Type B pancreatic cell (in vitro differentiated cells): ENCODE results near the gene RIC1. TPM values are rescaled to one million over a fixed set of nuclear protein-coding genes. Genes with fewer than 3 reads are reported as not detected.

Experiments
- DNase-seq: peaks from one replicate; pipeline ENCODE4 v3.0.0; 2021; ENCODE audit warnings: mixed read lengths; ENCODE audit not compliant: unreplicated experiment; ENCODE audit errors: extremely low spot score
- H3K27ac Mint-ChIP-seq: 2 replicates; pipeline ENCODE4 v1.8.0; 2021; ENCODE audit warnings: mild to moderate bottlenecking, mixed read lengths
- H3K27me3 Mint-ChIP-seq: 2 replicates; pipeline ENCODE4 v1.8.0; 2021; ENCODE audit warnings: mixed read lengths
- H3K36me3 Mint-ChIP-seq: 2 replicates; pipeline ENCODE4 v1.8.0; 2021; ENCODE audit warnings: mixed read lengths
- H3K4me1 Mint-ChIP-seq: one replicate; pipeline ENCODE4 v1.8.0; 2021; ENCODE audit warnings: mixed read lengths; ENCODE audit not compliant: unreplicated experiment
- H3K4me3 Mint-ChIP-seq: 2 replicates; pipeline ENCODE4 v1.8.0; 2021; ENCODE audit warnings: mild to moderate bottlenecking, mixed read lengths
- H3K9me3 Mint-ChIP-seq: 2 replicates; pipeline ENCODE4 v1.8.0; 2021; ENCODE audit warnings: mixed read lengths
- total RNA-seq: library from RNA; stranded (reverse); gene quantifications from 2 replicates; pipeline ENCODE4 v1.2.1, GENCODE V29; 2021; ENCODE audit warnings: low replicate concordance
- TF ChIP-seq, protein P1 (sequence below): fragments of 200-600 bp; sonication (generic); conservative IDR thresholded peaks from 2 replicates; pipeline ENCODE4 v1.5.0; 2021; ENCODE audit warnings: antibody characterized with exemption, mild to moderate bottlenecking

Gene RIC1
- total RNA-seq, 1 donor from 2014 or later: 26.6 TPM

DNA sequence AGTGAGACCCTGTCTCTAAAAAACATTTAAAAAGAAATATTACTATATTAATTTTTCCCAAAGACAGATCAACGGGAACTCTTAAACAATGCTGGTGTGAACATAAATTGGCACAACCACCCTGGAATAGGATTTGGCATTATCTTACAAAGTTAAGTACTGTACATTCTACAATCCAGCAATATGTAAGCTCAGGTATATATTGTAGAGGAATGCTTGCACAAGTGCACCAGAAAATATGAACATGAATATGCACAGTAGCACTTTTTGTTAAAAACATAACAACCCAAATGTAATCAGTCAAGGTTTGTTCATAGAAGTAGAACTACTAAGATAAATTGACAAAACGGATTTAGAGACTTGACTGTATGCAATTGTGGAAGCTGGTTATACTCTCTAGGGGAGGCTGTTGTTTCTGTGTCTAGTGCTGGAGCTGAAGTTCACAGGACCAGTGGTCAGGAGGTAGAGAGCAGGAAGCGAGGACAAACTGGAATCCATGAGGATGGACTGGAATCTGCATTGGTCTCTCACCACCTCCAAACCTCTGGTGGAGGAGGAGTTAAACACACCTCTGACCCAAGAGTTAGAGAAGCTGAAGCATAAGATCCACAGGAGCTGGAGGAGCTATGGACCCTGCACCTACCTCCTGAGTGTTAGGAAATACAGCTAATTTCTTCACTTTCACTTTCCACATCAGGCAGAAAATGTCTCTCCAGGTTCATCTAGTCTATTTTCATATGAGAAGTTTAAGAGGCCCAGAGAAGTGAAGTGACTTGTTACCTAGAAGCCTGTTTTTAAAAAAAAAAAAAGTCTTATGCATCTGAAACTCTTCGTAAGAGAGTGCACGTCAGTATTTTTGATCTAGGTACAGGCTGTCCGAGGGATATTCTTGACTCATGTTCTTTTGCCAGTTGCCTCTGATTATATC is 20.3 kb upstream of the RIC1 start:
- TF ChIP-seq, protein P1, sequence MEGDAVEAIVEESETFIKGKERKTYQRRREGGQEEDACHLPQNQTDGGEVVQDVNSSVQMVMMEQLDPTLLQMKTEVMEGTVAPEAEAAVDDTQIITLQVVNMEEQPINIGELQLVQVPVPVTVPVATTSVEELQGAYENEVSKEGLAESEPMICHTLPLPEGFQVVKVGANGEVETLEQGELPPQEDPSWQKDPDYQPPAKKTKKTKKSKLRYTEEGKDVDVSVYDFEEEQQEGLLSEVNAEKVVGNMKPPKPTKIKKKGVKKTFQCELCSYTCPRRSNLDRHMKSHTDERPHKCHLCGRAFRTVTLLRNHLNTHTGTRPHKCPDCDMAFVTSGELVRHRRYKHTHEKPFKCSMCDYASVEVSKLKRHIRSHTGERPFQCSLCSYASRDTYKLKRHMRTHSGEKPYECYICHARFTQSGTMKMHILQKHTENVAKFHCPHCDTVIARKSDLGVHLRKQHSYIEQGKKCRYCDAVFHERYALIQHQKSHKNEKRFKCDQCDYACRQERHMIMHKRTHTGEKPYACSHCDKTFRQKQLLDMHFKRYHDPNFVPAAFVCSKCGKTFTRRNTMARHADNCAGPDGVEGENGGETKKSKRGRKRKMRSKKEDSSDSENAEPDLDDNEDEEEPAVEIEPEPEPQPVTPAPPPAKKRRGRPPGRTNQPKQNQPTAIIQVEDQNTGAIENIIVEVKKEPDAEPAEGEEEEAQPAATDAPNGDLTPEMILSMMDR: no peak
- Mint-ChIP-seq H3K36me3 (no peaks in the 10 kb centered on the region), H3K4me1 (no peaks in the 10 kb centered on the region), H3K27ac (no peak overlapping the region), H3K4me3 (no peak overlapping the region), H3K27me3 (no peaks in the 10 kb centered on the region), H3K9me3 (no peaks in the 10 kb centered on the region)
- DNase-seq: no peak

DNA sequence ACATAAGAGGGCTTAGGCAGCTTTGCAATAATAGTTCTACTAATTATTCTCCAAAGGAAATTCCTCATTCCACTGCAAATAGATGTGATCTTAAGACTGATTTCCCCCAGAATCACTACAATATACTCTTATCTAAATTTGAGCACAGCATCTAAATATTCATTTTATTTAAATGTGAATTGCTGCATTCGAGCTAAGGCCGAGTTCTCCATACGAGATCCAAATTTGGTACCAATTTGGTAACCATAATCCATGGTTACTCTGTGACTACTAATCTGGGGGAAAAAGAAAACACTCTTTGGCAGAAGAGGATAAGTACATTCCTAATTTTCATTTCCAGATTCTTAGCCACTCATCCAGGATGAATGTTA is 19.7 kb upstream of the RIC1 start:
- no peaks in the 10 kb centered on the region for H3K27me3 Mint-ChIP-seq
- no peak overlapping the region for H3K4me3 Mint-ChIP-seq
- no peak overlapping the region for H3K27ac Mint-ChIP-seq
- no peaks in the 10 kb centered on the region for H3K9me3 Mint-ChIP-seq
- H3K4me1 Mint-ChIP-seq: no peaks in the 10 kb centered on the region
- TF ChIP-seq, protein P1: no peak
- no peaks in the 10 kb centered on the region for H3K36me3 Mint-ChIP-seq
- DNase-seq: no peak

DNA sequence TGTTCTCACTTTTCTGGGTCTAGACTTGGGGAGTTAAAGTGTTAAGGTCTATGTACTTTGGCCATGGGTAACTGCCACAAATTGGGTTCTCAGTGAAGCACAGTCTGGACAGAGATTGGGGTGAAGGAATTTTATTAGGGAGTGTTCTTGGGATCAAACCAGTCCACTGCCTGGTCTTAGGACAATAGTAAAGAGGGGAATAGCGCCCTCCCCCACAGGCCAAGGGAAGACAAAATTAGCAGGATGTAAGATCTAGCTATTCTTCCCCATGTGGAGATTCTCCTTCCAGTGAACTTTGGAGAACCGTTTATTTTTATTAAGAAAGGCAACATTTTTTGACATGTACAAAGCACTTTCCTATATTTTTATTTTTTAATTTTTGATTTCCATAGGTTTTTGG is 18.4 kb upstream of the RIC1 start:
- H3K9me3 Mint-ChIP-seq: no peaks in the 10 kb centered on the region
- H3K4me1 Mint-ChIP-seq: no peaks in the 10 kb centered on the region
- no peaks in the 10 kb centered on the region for H3K36me3 Mint-ChIP-seq
- no peak overlapping the region for H3K4me3 Mint-ChIP-seq
- DNase-seq: no peak
- no peak overlapping the region for H3K27ac Mint-ChIP-seq
- no peaks in the 10 kb centered on the region for H3K27me3 Mint-ChIP-seq
- TF ChIP-seq, protein P1: no peak

DNA sequence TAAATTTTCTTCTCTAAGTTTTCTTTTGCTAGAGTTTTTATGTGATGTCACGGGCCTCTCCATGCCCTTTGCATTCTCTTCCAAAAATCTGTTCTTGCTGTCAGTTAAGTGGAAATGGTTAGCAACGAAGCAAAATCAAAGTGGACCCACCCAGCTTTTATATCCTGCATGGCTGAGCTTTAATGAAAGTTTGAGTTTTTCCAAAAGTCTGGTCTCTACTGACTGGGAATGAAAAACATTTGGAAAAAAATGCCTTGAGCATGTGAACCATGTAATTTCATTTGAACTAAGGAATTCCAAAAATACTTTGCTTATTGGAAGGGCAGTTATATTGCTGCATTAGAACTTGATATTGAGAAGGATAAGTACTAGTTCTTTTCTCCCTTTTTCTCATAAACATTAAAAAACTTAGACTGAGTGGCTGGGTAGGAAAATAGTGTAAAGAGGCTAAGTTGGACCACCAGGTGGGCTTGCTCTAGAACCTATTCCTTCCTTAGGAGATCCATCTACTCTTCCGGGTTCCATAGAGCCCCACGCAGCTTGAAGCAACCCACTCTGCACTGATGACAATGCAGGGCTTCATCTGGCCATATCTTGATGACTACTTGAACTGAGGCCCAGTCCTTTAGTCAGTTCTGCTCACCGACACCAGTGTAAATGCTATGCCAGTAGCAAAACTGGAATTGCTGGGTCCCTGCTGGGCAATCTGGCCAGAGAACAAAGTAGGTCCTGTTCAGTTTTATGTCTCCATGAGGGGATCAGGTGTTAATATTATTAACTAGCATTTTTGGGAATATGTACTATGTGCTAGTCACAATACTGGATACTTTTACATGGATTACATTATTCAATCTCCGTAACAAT is 17.4 kb upstream of the RIC1 start:
- H3K36me3 Mint-ChIP-seq: no peaks in the 10 kb centered on the region
- no peak for DNase-seq
- no peaks in the 10 kb centered on the region for H3K4me1 Mint-ChIP-seq
- TF ChIP-seq, protein P1: no peak
- H3K27ac Mint-ChIP-seq: no peak overlapping the region
- no peak overlapping the region for H3K4me3 Mint-ChIP-seq
- H3K9me3 Mint-ChIP-seq: no peaks in the 10 kb centered on the region
- no peaks in the 10 kb centered on the region for H3K27me3 Mint-ChIP-seq

DNA sequence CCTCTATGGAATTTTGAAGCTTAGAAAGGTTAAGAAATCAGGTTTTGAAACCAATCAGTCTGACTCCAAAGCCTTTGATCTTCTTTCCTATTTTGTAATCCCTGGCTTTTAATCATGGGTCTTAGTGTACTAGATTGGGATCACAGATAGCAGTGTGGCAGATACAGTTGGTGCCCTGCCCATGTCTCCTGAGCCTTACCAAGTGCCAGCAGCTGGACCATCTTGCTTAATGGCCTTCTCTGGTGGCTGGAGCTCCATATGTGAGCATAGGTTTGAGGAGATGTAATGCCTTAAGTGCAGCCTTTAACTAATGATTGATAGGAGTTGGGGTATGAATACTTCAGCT is 16.7 kb upstream of the RIC1 start:
- Mint-ChIP-seq H3K4me1 (no peaks in the 10 kb centered on the region), H3K9me3 (no peaks in the 10 kb centered on the region), H3K27me3 (no peaks in the 10 kb centered on the region), H3K36me3 (no peaks in the 10 kb centered on the region), H3K4me3 (no peak overlapping the region), H3K27ac (no peak overlapping the region)
- DNase-seq: no peak
- TF ChIP-seq, protein P1: no peak
